ENCODE data around the gene NWD2. TPM values are rescaled to one million over a fixed set of nuclear protein-coding genes. Genes with fewer than 3 reads are reported as not detected.

Gene NWD2
- total and polyA plus RNA-seq, 7 donors, result 0.01 to 0.03 TPM; not detected in 5

GRCh38 chr4:37470245-37470644, 225.7 kb downstream of the NWD2 start:
- H3K4me1 ChIP-seq, result no peaks in the 10 kb centered on the region
- intact Hi-C loops (cut with DNase I), result no loop called here
- H3K4me3 ChIP-seq, result no peak overlapping the region
- TF ChIP-seq, protein P1, sequence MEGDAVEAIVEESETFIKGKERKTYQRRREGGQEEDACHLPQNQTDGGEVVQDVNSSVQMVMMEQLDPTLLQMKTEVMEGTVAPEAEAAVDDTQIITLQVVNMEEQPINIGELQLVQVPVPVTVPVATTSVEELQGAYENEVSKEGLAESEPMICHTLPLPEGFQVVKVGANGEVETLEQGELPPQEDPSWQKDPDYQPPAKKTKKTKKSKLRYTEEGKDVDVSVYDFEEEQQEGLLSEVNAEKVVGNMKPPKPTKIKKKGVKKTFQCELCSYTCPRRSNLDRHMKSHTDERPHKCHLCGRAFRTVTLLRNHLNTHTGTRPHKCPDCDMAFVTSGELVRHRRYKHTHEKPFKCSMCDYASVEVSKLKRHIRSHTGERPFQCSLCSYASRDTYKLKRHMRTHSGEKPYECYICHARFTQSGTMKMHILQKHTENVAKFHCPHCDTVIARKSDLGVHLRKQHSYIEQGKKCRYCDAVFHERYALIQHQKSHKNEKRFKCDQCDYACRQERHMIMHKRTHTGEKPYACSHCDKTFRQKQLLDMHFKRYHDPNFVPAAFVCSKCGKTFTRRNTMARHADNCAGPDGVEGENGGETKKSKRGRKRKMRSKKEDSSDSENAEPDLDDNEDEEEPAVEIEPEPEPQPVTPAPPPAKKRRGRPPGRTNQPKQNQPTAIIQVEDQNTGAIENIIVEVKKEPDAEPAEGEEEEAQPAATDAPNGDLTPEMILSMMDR (IDR thresholded peaks at IDR 0.05), result no peak
- H3K27me3 ChIP-seq (ENCODE audit: insufficient read depth in 3 of 3, low read length in 2 of 3), result no peaks in the 10 kb centered on the region
- ATAC-seq, result no peak
- no peak overlapping the region for H3K27ac ChIP-seq
- 65 to 74% (median 74%) methylated on average over 1 of the region's 1 CpG for WGBS, 3 donors
- no peaks in the 10 kb centered on the region for H3K36me3 ChIP-seq (ENCODE audit: insufficient read depth in 1 of 2, low read depth in 1 of 2)
- H3K9me3 ChIP-seq, result no peaks in the 10 kb centered on the region
- DNase-seq, result no peak

DNA sequence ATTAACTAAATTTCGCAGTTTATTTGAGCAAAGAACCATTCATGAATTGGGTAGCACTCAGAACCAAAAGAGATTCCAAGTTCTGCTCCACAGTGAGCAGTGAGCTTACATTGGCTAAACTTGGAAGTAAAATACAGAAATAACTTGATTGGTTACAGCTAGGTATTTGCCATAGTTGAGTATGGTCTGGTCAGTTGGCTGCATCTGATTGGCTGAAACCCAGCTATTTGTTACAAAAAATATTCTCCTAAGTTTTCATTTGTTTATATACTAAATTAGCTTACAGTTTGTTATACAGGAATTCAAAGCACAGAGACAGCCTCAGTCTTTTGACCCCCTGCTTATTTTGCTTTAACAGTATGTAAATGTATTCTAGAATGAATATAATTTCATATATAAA, 226.6 kb downstream of the NWD2 start:
- 88 to 98% (median 91%) methylated on average over 1 of the region's 1 CpG for WGBS, 3 donors
- DNase-seq, result no peak
- intact Hi-C loops (cut with DNase I), result no loop called here
- Histone ChIP-seq H3K9me3 (no peaks in the 10 kb centered on the region), H3K36me3 (ENCODE audit: insufficient read depth in 1 of 2, low read depth in 1 of 2) (no peaks in the 10 kb centered on the region), H3K4me1 (no peaks in the 10 kb centered on the region), H3K27me3 (ENCODE audit: insufficient read depth in 3 of 3, low read length in 2 of 3) (no peaks in the 10 kb centered on the region), H3K4me3 (no peak overlapping the region), H3K27ac (no peak overlapping the region)
- TF ChIP-seq, protein P1 (IDR thresholded peaks at IDR 0.05), result no peak
- ATAC-seq, result no peak

GRCh38 chr4:37471971-37472370, 227.4 kb downstream of the NWD2 start:
- TF ChIP-seq, protein P1 (IDR thresholded peaks at IDR 0.05), result no peak
- Histone ChIP-seq H3K27ac (no peak overlapping the region), H3K4me3 (no peak overlapping the region), H3K9me3 (no peaks in the 10 kb centered on the region), H3K36me3 (ENCODE audit: insufficient read depth in 1 of 2, low read depth in 1 of 2) (no peaks in the 10 kb centered on the region), H3K4me1 (no peaks in the 10 kb centered on the region), H3K27me3 (ENCODE audit: insufficient read depth in 3 of 3, low read length in 2 of 3) (no peaks in the 10 kb centered on the region)
- intact Hi-C loops (cut with DNase I), result no loop called here
- no peak for DNase-seq
- no peak for ATAC-seq
- 51 to 56% (median 54%) methylated on average over 5 of the region's 5 CpGs for WGBS, 3 donors

DNA sequence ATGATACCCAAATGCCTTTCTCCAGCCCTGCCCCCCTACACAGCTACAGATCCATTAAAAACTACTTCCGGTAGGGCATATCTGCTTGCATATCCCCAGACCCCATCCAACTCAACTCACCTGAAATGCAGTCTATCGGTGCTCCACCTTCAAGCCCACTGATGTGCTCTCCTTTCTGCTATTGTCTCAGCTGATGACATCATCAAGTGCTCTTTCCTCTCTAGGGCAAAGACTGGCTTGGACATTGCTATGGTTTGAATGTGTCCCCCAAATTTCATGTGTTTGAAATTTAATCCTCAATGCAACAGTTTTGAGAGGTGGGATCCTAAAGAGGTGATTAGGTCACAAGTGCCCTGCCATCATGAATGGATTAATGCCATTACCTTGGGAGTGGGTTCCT, 229.3 kb downstream of the NWD2 start:
- TF ChIP-seq, protein P1 (IDR thresholded peaks at IDR 0.05), result no peak
- H3K4me3 ChIP-seq, result no peak overlapping the region
- H3K9me3 ChIP-seq, result no peaks in the 10 kb centered on the region
- intact Hi-C loops (cut with DNase I), result no loop called here
- 87 to 100% (median 93%) methylated on average over 2 of the region's 2 CpGs for whole genome bisulfite sequencing, 3 donors
- no peak for ATAC-seq
- no peaks in the 10 kb centered on the region for H3K36me3 ChIP-seq (ENCODE audit: insufficient read depth in 1 of 2, low read depth in 1 of 2)
- H3K27me3 ChIP-seq (ENCODE audit: insufficient read depth in 3 of 3, low read length in 2 of 3), result no peaks in the 10 kb centered on the region
- H3K27ac ChIP-seq, result no peak overlapping the region
- DNase-seq, result no peak
- H3K4me1 ChIP-seq, result no peaks in the 10 kb centered on the region

- no peaks in the 10 kb centered on the region for H3K9me3 ChIP-seq
- no peak overlapping the region for H3K27ac ChIP-seq
- ATAC-seq (no peak), DNase-seq (no peak)
- no peaks in the 10 kb centered on the region for H3K4me1 ChIP-seq
- no peaks in the 10 kb centered on the region for H3K36me3 ChIP-seq (ENCODE audit: insufficient read depth in 1 of 2, low read depth in 1 of 2)
- TF ChIP-seq, protein P1 (IDR thresholded peaks at IDR 0.05), result no peak
- no peaks in the 10 kb centered on the region for H3K27me3 ChIP-seq (ENCODE audit: insufficient read depth in 3 of 3, low read length in 2 of 3)
- no peak overlapping the region for H3K4me3 ChIP-seq
- 51 to 63% (median 57%) methylated on average over 1 of the region's 1 CpG for WGBS, 3 donors
- intact Hi-C loops (cut with DNase I), result no loop called here
Measured at GRCh38 chr4:37475087-37475486, 230.5 kb downstream of the NWD2 start.

Measured in psoas muscle (tissue), 8 donors.